ENCODE results near the gene CCDC192.
A peak's percentile ranks its signal among the peaks of the same experiment; 100 is the strongest.

The CCDC192 gene

GRCh38 chr5:127936439-127936972 is 233.3 kb downstream of the CCDC192 start:
- Histone ChIP-seq H3K36me3 (ENCODE audit: control insufficient read depth in 2 of 2, insufficient read depth in 2 of 2, low read length in 2 of 2) (no peaks in the 10 kb centered on the region), H3K9me3 (ENCODE audit: control insufficient read depth in 2 of 2, low read length in 2 of 2) (no peaks in the 10 kb centered on the region), H3K4me1 (ENCODE audit: control insufficient read depth in 2 of 2, insufficient read depth in 2 of 2, low read length in 2 of 2) (peaks cover 4 to 18% of the 10 kb centered on the region in 2 donors), H3K27me3 (ENCODE audit: control insufficient read depth in 2 of 2, insufficient read depth in 2 of 2, low read length in 2 of 2) (no peaks in the 10 kb centered on the region), H3K4me3 (ENCODE audit: low read length in 2 of 2) (no peak overlapping the region), H3K27ac (ENCODE audit: low read depth in 2 of 2, low read length in 2 of 2) (no peak overlapping the region), H3K9ac (ENCODE audit: low read depth in 1 of 2, low read length in 2 of 2) (no peak overlapping the region)

GRCh38 chr5:127938746-127939145 is 235.6 kb downstream of the CCDC192 start:
- Histone ChIP-seq H3K27ac (ENCODE audit: low read depth in 2 of 2, low read length in 2 of 2) (no peak overlapping the region), H3K9ac (ENCODE audit: low read depth in 1 of 2, low read length in 2 of 2) (no peak overlapping the region), H3K4me1 (ENCODE audit: control insufficient read depth in 2 of 2, insufficient read depth in 2 of 2, low read length in 2 of 2) (peaks cover 10 to 27% of the 10 kb centered on the region in 2 donors), H3K36me3 (ENCODE audit: control insufficient read depth in 2 of 2, insufficient read depth in 2 of 2, low read length in 2 of 2) (no peaks in the 10 kb centered on the region), H3K9me3 (ENCODE audit: control insufficient read depth in 2 of 2, low read length in 2 of 2) (no peaks in the 10 kb centered on the region), H3K4me3 (ENCODE audit: low read length in 2 of 2) (no peak overlapping the region), H3K27me3 (ENCODE audit: control insufficient read depth in 2 of 2, insufficient read depth in 2 of 2, low read length in 2 of 2) (no peaks in the 10 kb centered on the region)

- Histone ChIP-seq H3K36me3 (ENCODE audit: control insufficient read depth in 2 of 2, insufficient read depth in 2 of 2, low read length in 2 of 2) (no peaks in the 10 kb centered on the region), H3K9ac (ENCODE audit: low read depth in 1 of 2, low read length in 2 of 2) (peak overlapping the region in 1 of 2 donors; percentile 40), H3K9me3 (ENCODE audit: control insufficient read depth in 2 of 2, low read length in 2 of 2) (no peaks in the 10 kb centered on the region), H3K27me3 (ENCODE audit: control insufficient read depth in 2 of 2, insufficient read depth in 2 of 2, low read length in 2 of 2) (no peaks in the 10 kb centered on the region), H3K4me3 (ENCODE audit: low read length in 2 of 2) (peak overlapping the region in 1 of 2 donors; percentile 4), H3K27ac (ENCODE audit: low read depth in 2 of 2, low read length in 2 of 2) (peak overlapping the region; percentile 53 to 69), H3K4me1 (ENCODE audit: control insufficient read depth in 2 of 2, insufficient read depth in 2 of 2, low read length in 2 of 2) (peaks cover 7 to 18% of the 10 kb centered on the region in 2 donors)
Observed at GRCh38 chr5:127940854-127941253, 237.7 kb downstream of the CCDC192 start.

GRCh38 chr5:127941646-127942045 is 238.5 kb downstream of the CCDC192 start:
- Histone ChIP-seq H3K27me3 (ENCODE audit: control insufficient read depth in 2 of 2, insufficient read depth in 2 of 2, low read length in 2 of 2) (no peaks in the 10 kb centered on the region), H3K36me3 (ENCODE audit: control insufficient read depth in 2 of 2, insufficient read depth in 2 of 2, low read length in 2 of 2) (no peaks in the 10 kb centered on the region), H3K4me3 (ENCODE audit: low read length in 2 of 2) (peak overlapping the region; percentile 34 to 44), H3K4me1 (ENCODE audit: control insufficient read depth in 2 of 2, insufficient read depth in 2 of 2, low read length in 2 of 2) (peaks cover 7 to 16% of the 10 kb centered on the region in 2 donors), H3K9ac (ENCODE audit: low read depth in 1 of 2, low read length in 2 of 2) (peak overlapping the region in 1 of 2 donors; percentile 40), H3K9me3 (ENCODE audit: control insufficient read depth in 2 of 2, low read length in 2 of 2) (no peaks in the 10 kb centered on the region), H3K27ac (ENCODE audit: low read depth in 2 of 2, low read length in 2 of 2) (peak overlapping the region; percentile 53 to 69)

- Histone ChIP-seq H3K9me3 (ENCODE audit: control insufficient read depth in 2 of 2, low read length in 2 of 2) (no peaks in the 10 kb centered on the region), H3K4me1 (ENCODE audit: control insufficient read depth in 2 of 2, insufficient read depth in 2 of 2, low read length in 2 of 2) (peaks cover 7 to 15% of the 10 kb centered on the region in 2 donors), H3K27me3 (ENCODE audit: control insufficient read depth in 2 of 2, insufficient read depth in 2 of 2, low read length in 2 of 2) (no peaks in the 10 kb centered on the region), H3K36me3 (ENCODE audit: control insufficient read depth in 2 of 2, insufficient read depth in 2 of 2, low read length in 2 of 2) (no peaks in the 10 kb centered on the region), H3K27ac (ENCODE audit: low read depth in 2 of 2, low read length in 2 of 2) (peak overlapping the region; percentile 16 to 69), H3K9ac (ENCODE audit: low read depth in 1 of 2, low read length in 2 of 2) (no peak overlapping the region), H3K4me3 (ENCODE audit: low read length in 2 of 2) (no peak overlapping the region)
Observed at GRCh38 chr5:127942246-127943060, 239.3 kb downstream of the CCDC192 start.

GRCh38 chr5:127943061-127943371 is 239.8 kb downstream of the CCDC192 start:
- H3K9ac ChIP-seq (ENCODE audit: low read depth in 1 of 2, low read length in 2 of 2): no peak overlapping the region
- H3K9me3 ChIP-seq (ENCODE audit: control insufficient read depth in 2 of 2, low read length in 2 of 2): no peaks in the 10 kb centered on the region
- H3K36me3 ChIP-seq (ENCODE audit: control insufficient read depth in 2 of 2, insufficient read depth in 2 of 2, low read length in 2 of 2): no peaks in the 10 kb centered on the region
- H3K27me3 ChIP-seq (ENCODE audit: control insufficient read depth in 2 of 2, insufficient read depth in 2 of 2, low read length in 2 of 2): no peaks in the 10 kb centered on the region
- H3K27ac ChIP-seq (ENCODE audit: low read depth in 2 of 2, low read length in 2 of 2): no peak overlapping the region
- H3K4me3 ChIP-seq (ENCODE audit: low read length in 2 of 2): no peak overlapping the region
- H3K4me1 ChIP-seq (ENCODE audit: control insufficient read depth in 2 of 2, insufficient read depth in 2 of 2, low read length in 2 of 2): peaks cover 7 to 15% of the 10 kb centered on the region in 2 donors

GRCh38 chr5:127944125-127944524 is 240.9 kb downstream of the CCDC192 start:
- H3K36me3 ChIP-seq (ENCODE audit: control insufficient read depth in 2 of 2, insufficient read depth in 2 of 2, low read length in 2 of 2): no peaks in the 10 kb centered on the region
- no peak overlapping the region for H3K4me3 ChIP-seq (ENCODE audit: low read length in 2 of 2)
- no peaks in the 10 kb centered on the region for H3K27me3 ChIP-seq (ENCODE audit: control insufficient read depth in 2 of 2, insufficient read depth in 2 of 2, low read length in 2 of 2)
- H3K27ac ChIP-seq (ENCODE audit: low read depth in 2 of 2, low read length in 2 of 2): no peak overlapping the region
- no peak overlapping the region for H3K9ac ChIP-seq (ENCODE audit: low read depth in 1 of 2, low read length in 2 of 2)
- peaks cover 7 to 15% of the 10 kb centered on the region in 2 donors for H3K4me1 ChIP-seq (ENCODE audit: control insufficient read depth in 2 of 2, insufficient read depth in 2 of 2, low read length in 2 of 2)
- no peaks in the 10 kb centered on the region for H3K9me3 ChIP-seq (ENCODE audit: control insufficient read depth in 2 of 2, low read length in 2 of 2)

GRCh38 chr5:127947941-127948340 is 244.8 kb downstream of the CCDC192 start:
- Histone ChIP-seq H3K9me3 (ENCODE audit: control insufficient read depth in 2 of 2, low read length in 2 of 2) (no peaks in the 10 kb centered on the region), H3K36me3 (ENCODE audit: control insufficient read depth in 2 of 2, insufficient read depth in 2 of 2, low read length in 2 of 2) (no peaks in the 10 kb centered on the region), H3K4me3 (ENCODE audit: low read length in 2 of 2) (no peak overlapping the region)

GRCh38 chr5:127950707-127951391 is 247.7 kb downstream of the CCDC192 start:
- Histone ChIP-seq H3K9ac (ENCODE audit: low read depth in 1 of 2, low read length in 2 of 2) (no peak overlapping the region), H3K9me3 (ENCODE audit: control insufficient read depth in 2 of 2, low read length in 2 of 2) (no peaks in the 10 kb centered on the region), H3K4me1 (ENCODE audit: control insufficient read depth in 2 of 2, insufficient read depth in 2 of 2, low read length in 2 of 2) (peaks cover 4 to 5% of the 10 kb centered on the region in 2 donors), H3K36me3 (ENCODE audit: control insufficient read depth in 2 of 2, insufficient read depth in 2 of 2, low read length in 2 of 2) (no peaks in the 10 kb centered on the region), H3K27me3 (ENCODE audit: control insufficient read depth in 2 of 2, insufficient read depth in 2 of 2, low read length in 2 of 2) (no peaks in the 10 kb centered on the region), H3K4me3 (ENCODE audit: low read length in 2 of 2) (no peak overlapping the region), H3K27ac (ENCODE audit: low read depth in 2 of 2, low read length in 2 of 2) (peak overlapping the region in 1 of 2 donors; percentile 67)

More at GRCh38 chr5:127947941-127948340, 244.8 kb downstream of the CCDC192 start:
- H3K27ac ChIP-seq (ENCODE audit: low read depth in 2 of 2, low read length in 2 of 2): no peak overlapping the region
- no peaks in the 10 kb centered on the region for H3K27me3 ChIP-seq (ENCODE audit: control insufficient read depth in 2 of 2, insufficient read depth in 2 of 2, low read length in 2 of 2)
- H3K4me1 ChIP-seq (ENCODE audit: control insufficient read depth in 2 of 2, insufficient read depth in 2 of 2, low read length in 2 of 2): peaks cover 5% of the 10 kb centered on the region in 2 donors
- H3K9ac ChIP-seq (ENCODE audit: low read depth in 1 of 2, low read length in 2 of 2): no peak overlapping the region

GRCh38 chr5:127951791-127952190 is 248.6 kb downstream of the CCDC192 start:
- H3K9me3 ChIP-seq (ENCODE audit: control insufficient read depth in 2 of 2, low read length in 2 of 2): no peaks in the 10 kb centered on the region
- H3K36me3 ChIP-seq (ENCODE audit: control insufficient read depth in 2 of 2, insufficient read depth in 2 of 2, low read length in 2 of 2): no peaks in the 10 kb centered on the region
- no peaks in the 10 kb centered on the region for H3K27me3 ChIP-seq (ENCODE audit: control insufficient read depth in 2 of 2, insufficient read depth in 2 of 2, low read length in 2 of 2)
- no peak overlapping the region for H3K9ac ChIP-seq (ENCODE audit: low read depth in 1 of 2, low read length in 2 of 2)
- H3K4me3 ChIP-seq (ENCODE audit: low read length in 2 of 2): no peak overlapping the region
- peaks cover 4 to 5% of the 10 kb centered on the region in 2 donors for H3K4me1 ChIP-seq (ENCODE audit: control insufficient read depth in 2 of 2, insufficient read depth in 2 of 2, low read length in 2 of 2)
- no peak overlapping the region for H3K27ac ChIP-seq (ENCODE audit: low read depth in 2 of 2, low read length in 2 of 2)

Data from mucosa of rectum (tissue), 2 donors.